IMR-90 (cell line): ENCODE data around the gene ADGRF1. TPM values are rescaled to one million over a fixed set of nuclear protein-coding genes. Genes with fewer than 3 reads are reported as not detected.

Source experiments
- ATAC-seq: fragments of 200-7000 bp; cut with Tn5 transposase; 2 replicates; pipeline ENCODE4 v1.9.1; 2020; ENCODE audit warnings: low read depth, mild to moderate bottlenecking, moderate library complexity
- BruUV-seq: library from RNA; stranded (reverse); fragments of 400-500 nt; replicated peaks from 2 replicates; lab custom pipeline; 2021; lab: Mats Ljungman, UMichigan
- CTCF ChIA-PET: fragments of 300-600 bp; formaldehyde crosslinking; extraction: SDS; loops from one replicate; lab custom pipeline; 2021; ENCODE audit warnings: antibody characterized with exemption; lab: Yijun Ruan, JAX
- POLR2A ChIA-PET: fragments of 300-600 bp; sonication (Branson Sonifier 250); formaldehyde crosslinking; loops from one replicate; lab custom pipeline; 2022; ENCODE audit warnings: antibody characterized with exemption; ENCODE audit not compliant: unreplicated experiment; lab: Charles Lee
- DNase-seq: peaks from one replicate; pipeline ENCODE4 v3.0.0; 2013
- H2AFZ ChIP-seq: replicated peaks from 2 replicates; pipeline ENCODE3; 2013; ENCODE audit warnings: low read length, mild to moderate bottlenecking; ENCODE audit not compliant: poor library complexity
- H2AK5ac ChIP-seq: 2 replicates; pipeline ENCODE4 v1.6.1; 2013; ENCODE audit warnings: low read depth, low read length, inconsistent platforms
- H2AK9ac ChIP-seq: replicated peaks from 2 replicates; pipeline ENCODE3; 2013; ENCODE audit warnings: mild to moderate bottlenecking, low read depth, low read length, moderate library complexity; ENCODE audit not compliant: poor library complexity
- H2BK120ac ChIP-seq: 2 replicates; pipeline ENCODE4 v1.6.1; 2013; ENCODE audit warnings: low read depth, low read length, inconsistent platforms
- H2BK15ac ChIP-seq: 3 replicates; pipeline ENCODE4 v1.6.1; 2013; ENCODE audit warnings: low read depth, low read length, inconsistent platforms
- H2BK20ac ChIP-seq: 2 replicates; pipeline ENCODE4 v1.6.1; 2013; ENCODE audit warnings: low read depth, mild to moderate bottlenecking, inconsistent platforms, low read length, moderate library complexity
- H2BK5ac ChIP-seq: 2 replicates; pipeline ENCODE4 v1.6.1; 2013; ENCODE audit warnings: mild to moderate bottlenecking, low read depth, low read length, inconsistent platforms; ENCODE audit not compliant: poor library complexity, severe bottlenecking
- H3K14ac ChIP-seq: replicated peaks from 2 replicates; pipeline ENCODE4 v1.6.1; 2013; ENCODE audit warnings: low read depth, low read length, inconsistent platforms
- H3K18ac ChIP-seq: 2 replicates; pipeline ENCODE4 v1.6.1; 2013; ENCODE audit warnings: low read depth, low read length, control low read depth
- H3K23ac ChIP-seq: 2 replicates; pipeline ENCODE4 v1.6.1; 2013; ENCODE audit warnings: low read depth, low read length, inconsistent platforms
- H3K27ac ChIP-seq: 2 replicates; pipeline ENCODE4 v1.5.1; 2013; ENCODE audit warnings: mild to moderate bottlenecking, control low read depth, low read length; ENCODE audit not compliant: insufficient read depth
- H3K27me3 ChIP-seq: 2 replicates; pipeline ENCODE4 v1.6.1; 2013; ENCODE audit warnings: low read length; ENCODE audit not compliant: control insufficient read depth, insufficient read depth
- H3K36me3 ChIP-seq: 2 replicates; pipeline ENCODE4 v1.6.1; 2013; ENCODE audit warnings: low read length, mixed read lengths; ENCODE audit not compliant: control insufficient read depth, insufficient read depth
- H3K4ac ChIP-seq: 2 replicates; pipeline ENCODE4 v1.6.1; 2013; ENCODE audit warnings: low read depth, low read length, inconsistent platforms
- H3K4me1 ChIP-seq: 2 replicates; pipeline ENCODE4 v1.6.1; 2013; ENCODE audit warnings: low read length, mixed read lengths; ENCODE audit not compliant: control insufficient read depth, insufficient read depth
- H3K4me2 ChIP-seq: 2 replicates; pipeline ENCODE4 v1.6.1; 2013; ENCODE audit warnings: low read depth, mild to moderate bottlenecking, control low read depth, low read length, moderate library complexity
- H3K4me3 ChIP-seq: 2 replicates; pipeline ENCODE4 v1.5.1; 2013; ENCODE audit warnings: low read depth, mild to moderate bottlenecking, control low read depth, low read length, moderate library complexity; ENCODE audit not compliant: insufficient read depth
- H3K56ac ChIP-seq: 2 replicates; pipeline ENCODE4 v1.6.1; 2013; ENCODE audit warnings: low read length, inconsistent platforms; ENCODE audit not compliant: insufficient read depth; ENCODE audit errors: extremely low read depth
- H3K79me1 ChIP-seq, 2 experiments: 2 replicates each; pipeline ENCODE4 v1.6.1; 2013; ENCODE audit warnings: low read length in 2 of 2, inconsistent platforms in 1 of 2, low read depth in 1 of 2
- H3K9ac ChIP-seq: 2 replicates; pipeline ENCODE4 v1.6.1; 2013; ENCODE audit warnings: low read depth, low read length, control low read depth
- H3K9me1 ChIP-seq: 2 replicates; pipeline ENCODE4 v1.6.1; 2013; ENCODE audit warnings: low read length, inconsistent platforms; ENCODE audit not compliant: insufficient read depth
- H3K9me3 ChIP-seq: 2 replicates; pipeline ENCODE4 v1.6.1; 2013; ENCODE audit warnings: low read length; ENCODE audit not compliant: control insufficient read depth, insufficient read depth
- H4K20me1 ChIP-seq: 2 replicates; pipeline ENCODE4 v1.6.1; 2013; ENCODE audit warnings: low read length, inconsistent platforms; ENCODE audit not compliant: insufficient read depth
- H4K5ac ChIP-seq: 2 replicates; pipeline ENCODE4 v1.6.1; 2013; ENCODE audit warnings: mild to moderate bottlenecking, low read depth, low read length, control low read depth
- H4K8ac ChIP-seq, 2 experiments: 2 replicates each; pipeline ENCODE4 v1.6.1; 2013; ENCODE audit warnings: low read depth in 2 of 2, low read length in 2 of 2, control low read depth in 1 of 2, inconsistent platforms in 1 of 2
- H4K91ac ChIP-seq: 2 replicates; pipeline ENCODE4 v1.6.1; 2013; ENCODE audit warnings: low read depth, low read length, inconsistent platforms; ENCODE audit not compliant: insufficient read depth
- BHLHE40 ChIP-seq: fragments of 150-350 bp; IDR thresholded peaks from 2 replicates; pipeline ENCODE4 v1.6.1; 2016; ENCODE audit warnings: mild to moderate bottlenecking, low read depth, low read length
- CEBPB ChIP-seq: IDR thresholded peaks from 2 replicates; pipeline ENCODE4 v1.6.1; 2012; ENCODE audit warnings: low read depth, low read length, improper control_type of control experiment
- CHD1 ChIP-seq: IDR thresholded peaks from 2 replicates; pipeline ENCODE4 v1.6.1; 2012; ENCODE audit warnings: low read depth, low read length, improper control_type of control experiment
- CTCF ChIP-seq: conservative IDR thresholded peaks from 2 replicates; pipeline ENCODE4 v1.5.1; 2012; ENCODE audit warnings: mild to moderate bottlenecking, low read depth, low read length, improper control_type of control experiment
- ELK1 ChIP-seq: fragments of 150-350 bp; IDR thresholded peaks from 2 replicates; pipeline ENCODE4 v1.6.1; 2016; ENCODE audit warnings: low read depth, mild to moderate bottlenecking, low read length, moderate library complexity, borderline replicate concordance
- FOS ChIP-seq: fragments of 150-350 bp; IDR thresholded peaks from 2 replicates; pipeline ENCODE4 v1.6.1; 2016; ENCODE audit warnings: low read depth, low read length
- MAFK ChIP-seq: IDR thresholded peaks from 2 replicates; pipeline ENCODE4 v1.6.1; 2012; ENCODE audit warnings: low read depth, low read length, improper control_type of control experiment
- MAZ ChIP-seq: IDR thresholded peaks from 2 replicates; pipeline ENCODE4 v1.6.1; 2012; ENCODE audit warnings: low read depth, mild to moderate bottlenecking, low read length, improper control_type of control experiment, moderate library complexity, borderline replicate concordance
- MXI1 ChIP-seq: IDR thresholded peaks from 2 replicates; pipeline ENCODE4 v1.6.1; 2012; ENCODE audit warnings: low read depth, mild to moderate bottlenecking, low read length, moderate library complexity, borderline replicate concordance
- NFE2L2 ChIP-seq: fragments of 150-350 bp; IDR thresholded peaks from 2 replicates; pipeline ENCODE4 v1.6.1; 2016; ENCODE audit warnings: low read depth, mild to moderate bottlenecking, low read length
- POLR2A ChIP-seq: IDR thresholded peaks from 2 replicates; pipeline ENCODE4 v1.6.1; 2012; ENCODE audit warnings: mild to moderate bottlenecking, low read depth, low read length
- RAD21 ChIP-seq: IDR thresholded peaks from 2 replicates; pipeline ENCODE4 v1.6.1; 2012; ENCODE audit warnings: low read length, improper control_type of control experiment
- RCOR1 ChIP-seq: IDR thresholded peaks from 2 replicates; pipeline ENCODE4 v1.6.1; 2012; ENCODE audit warnings: mild to moderate bottlenecking, low read length, improper control_type of control experiment; ENCODE audit not compliant: insufficient replicate concordance
- RFX5 ChIP-seq: IDR thresholded peaks from 2 replicates; pipeline ENCODE4 v1.8.0; 2012; ENCODE audit warnings: low read depth, mild to moderate bottlenecking, low read length, moderate library complexity
- SMC3 ChIP-seq: fragments of 150-350 bp; IDR thresholded peaks from 2 replicates; pipeline ENCODE4 v1.6.1; 2016; ENCODE audit warnings: low read depth, mild to moderate bottlenecking, antibody characterized with exemption, low read length, moderate library complexity
- USF2 ChIP-seq: fragments of 150-350 bp; IDR thresholded peaks from 2 replicates; pipeline ENCODE4 v1.6.1; 2017; ENCODE audit warnings: mild to moderate bottlenecking, antibody characterized with exemption, low read length, low read depth
- WGBS, 2 experiments: methylation state at CpG; one replicate each; pipeline versions ENCODE4 v1.1.5 to v1.1.7; 2013; ENCODE audit warnings: missing lambda C conversion rate in 2 of 2; ENCODE audit not compliant: insufficient read length in 1 of 2; ENCODE audit errors: extremely low coverage in 2 of 2; 5-methylcytosine and 5-hydroxymethylcytosine counted together
- dilution Hi-C: fragments of 300-500 bp; cut with HindIII; formaldehyde crosslinking; loops from one replicate; pipeline ENCODE4 v1.14.3; 2018; ENCODE audit warnings: low sequenced_read_pairs; ENCODE audit not compliant: unreplicated experiment
- in situ Hi-C: fragments of 300-500 bp; cut with MboI; formaldehyde crosslinking; loops from 3 replicates; pipeline ENCODE4 v1.14.3; 2019; ENCODE audit warnings: low sequenced_read_pairs, inconsistent platforms, mixed read lengths
- intact Hi-C: fragments of 100-400 bp; cut with micrococcal nuclease; formaldehyde crosslinking; loops from 2 replicates; pipeline ENCODE4 v1.10.0; 2022
- polyA plus RNA-seq, 3 experiments: library from polyadenylated mRNA; depleted of rRNA; stranded (reverse); fragments of >200 nt; gene quantifications; 2 replicates each; pipeline ENCODE4 v1.2.3, GENCODE V29; 2012; ENCODE audit warnings: low replicate concordance in 1 of 3
- total RNA-seq: library from RNA; depleted of rRNA; stranded (reverse); fragments of >200 nt; gene quantifications from 2 replicates; pipeline ENCODE4 v1.2.3, GENCODE V29; 2012

The ADGRF1 gene
- total and polyA plus RNA-seq, 2 of the 4 experiments (the other 2 are of a cell fraction) = not detected

GRCh38 chr6:46961711-46962110, 80.4 kb downstream of the ADGRF1 start:
- Histone ChIP-seq H3K9me3 (no peaks in the 10 kb centered on the region), H2AFZ (no peak overlapping the region), H2AK9ac (no peak overlapping the region), H3K4me2 (no peak overlapping the region), H2BK20ac (no peak overlapping the region), H2BK15ac (no peak overlapping the region), H3K4me3 (no peak overlapping the region), H3K27ac (no peak overlapping the region), H3K18ac (no peak overlapping the region), H3K9ac (no peak overlapping the region), H4K5ac (no peak overlapping the region), H2BK120ac (no peak overlapping the region), H3K4me1 (no peaks in the 10 kb centered on the region), H3K23ac (no peak overlapping the region), H3K36me3 (no peaks in the 10 kb centered on the region), H3K9me1 (no peaks in the 10 kb centered on the region), H3K27me3 (no peaks in the 10 kb centered on the region), H4K20me1 (no peaks in the 10 kb centered on the region), H3K14ac (no peak overlapping the region), H2AK5ac (no peak overlapping the region), H3K79me1 (no peaks in the 10 kb centered on the region), H2BK5ac (no peak overlapping the region), H3K56ac (no peak overlapping the region), H4K8ac (no peak overlapping the region), H4K91ac (no peak overlapping the region), H3K4ac (no peak overlapping the region)
- CTCF ChIA-PET = no interaction called here
- BruUV-seq = no TSS peak
- no peak for TF ChIP-seq RAD21
- no peak for TF ChIP-seq RCOR1
- no peak for TF ChIP-seq MAZ
- no peak for TF ChIP-seq SMC3
- no peak for TF ChIP-seq USF2
- TF ChIP-seq CTCF = no peak
- TF ChIP-seq CHD1 = no peak
- no peak for TF ChIP-seq CEBPB
- TF ChIP-seq MXI1 = no peak
- no peak for TF ChIP-seq MAFK
- no peak for TF ChIP-seq POLR2A
- TF ChIP-seq NFE2L2 = no peak
- TF ChIP-seq RFX5 = no peak
- TF ChIP-seq BHLHE40 = no peak
- no peak for TF ChIP-seq FOS
- no peak for TF ChIP-seq ELK1
- in situ Hi-C loops = no loop called here
- WGBS, 2 experiments = 66% methylated on average over 3 of the region's 5 CpGs; no CpG with 5 or more reads in 1 of the 2 experiments
- intact Hi-C loops = no loop called here
- dilution Hi-C loops = no loop called here
- POLR2A ChIA-PET = no interaction called here
- no peak for ATAC-seq
- no peak for DNase-seq
